ENCODE results near the gene FANK1. TPM values are rescaled to one million over a fixed set of nuclear protein-coding genes. Genes with fewer than 3 reads are reported as not detected.
"Not testable (repeated sequence)": the region's sequence is repeated elsewhere in the genome, so short reads cannot be mapped to it uniquely, and the experiment has no call there.

FANK1 gene
- total and polyA plus RNA-seq, 10 donors: 0.35 to 1.0 (median 0.90) TPM; not detected in 2

GRCh38 chr10:125895130-125896087, 955 bp upstream of the FANK1 start:
- TF ChIP-seq POLR2AphosphoS5 (IDR thresholded peaks at IDR 0.05): peak in 2 of 3 donors; percentile 6 to 14
- H3K9me3 ChIP-seq; H3K36me3 ChIP-seq; intact Hi-C loops (cut with DNase I; ENCODE audit: low total_unique reads): not testable (repeated sequence)
- Histone ChIP-seq H3K4me3 (peak overlapping the region; percentile 75 to 99 (median 88)), H3K27me3 (replicated peaks in 1 of 7) (peaks cover 0 to 14% (median 0%) of the 10 kb centered on the region in 7 donors), H3K4me1 (peaks cover 0 to 32% (median 11%) of the 10 kb centered on the region in 6 donors), H3K27ac (peak overlapping the region; percentile 60 to 88 (median 81))
- 26 to 34% (median 29%) methylated on average over 49 to 50 of the region's 50 CpGs for WGBS, 5 donors
- peak; percentile 90 for DNase-seq

- H3K9me3 ChIP-seq; intact Hi-C loops (cut with DNase I; ENCODE audit: low total_unique reads); H3K36me3 ChIP-seq; DNase-seq; H3K27ac ChIP-seq: not testable (repeated sequence)
- peaks cover 0 to 32% (median 11%) of the 10 kb centered on the region in 6 donors for H3K4me1 ChIP-seq
- H3K27me3 ChIP-seq (replicated peaks in 1 of 7): peaks cover 0 to 14% (median 0%) of the 10 kb centered on the region in 7 donors
- peak overlapping the region in 5 of 8 donors; percentile 75 to 99 (median 85) for H3K4me3 ChIP-seq
- 41 to 52% (median 48%) methylated on average over 4 of the region's 4 CpGs for WGBS, 5 donors
Measured at GRCh38 chr10:125897317-125897716, 953 bp downstream of the FANK1 start.

- intact Hi-C loops (cut with DNase I; ENCODE audit: low total_unique reads); H3K4me1 ChIP-seq: not testable (repeated sequence)
- 79 to 93% (median 91%) methylated on average over 3 of the region's 3 CpGs for WGBS, 5 donors
Measured at GRCh38 chr10:125900963-125901362, 4.6 kb downstream of the FANK1 start.

GRCh38 chr10:125903135-125903640, 6.8 kb downstream of the FANK1 start:
- intact Hi-C loops (cut with DNase I; ENCODE audit: low total_unique reads); DNase-seq; H3K27ac ChIP-seq; H3K27me3 ChIP-seq (replicated peaks in 1 of 7); H3K9me3 ChIP-seq; H3K36me3 ChIP-seq; H3K4me3 ChIP-seq; H3K4me1 ChIP-seq: not testable (repeated sequence)
- 72 to 82% (median 73%) methylated on average over 3 of the region's 3 CpGs for WGBS, 5 donors

More at GRCh38 chr10:125900963-125901362, 4.6 kb downstream of the FANK1 start:
- DNase-seq; H3K27me3 ChIP-seq (replicated peaks in 1 of 7); H3K9me3 ChIP-seq; H3K27ac ChIP-seq; H3K36me3 ChIP-seq; H3K4me3 ChIP-seq: not testable (repeated sequence)

GRCh38 chr10:125905069-125905994, 9.0 kb downstream of the FANK1 start:
- H3K27me3 ChIP-seq (replicated peaks in 1 of 7); intact Hi-C loops (cut with DNase I; ENCODE audit: low total_unique reads); H3K36me3 ChIP-seq; H3K27ac ChIP-seq; H3K9me3 ChIP-seq; DNase-seq; H3K4me3 ChIP-seq; H3K4me1 ChIP-seq: not testable (repeated sequence)
- WGBS, 5 donors: 60 to 78% (median 75%) methylated on average over 5 of the region's 5 CpGs

GRCh38 chr10:125907598-125907997, 11.2 kb downstream of the FANK1 start:
- H3K27ac ChIP-seq; H3K27me3 ChIP-seq (replicated peaks in 1 of 7); intact Hi-C loops (cut with DNase I; ENCODE audit: low total_unique reads); H3K36me3 ChIP-seq; H3K4me1 ChIP-seq; H3K9me3 ChIP-seq; H3K4me3 ChIP-seq; DNase-seq: not testable (repeated sequence)
- 63 to 81% (median 74%) methylated on average over 2 of the region's 2 CpGs for WGBS, 5 donors

- H3K4me1 ChIP-seq; H3K27me3 ChIP-seq (replicated peaks in 1 of 7); H3K9me3 ChIP-seq; H3K4me3 ChIP-seq; H3K27ac ChIP-seq; DNase-seq; intact Hi-C loops (cut with DNase I; ENCODE audit: low total_unique reads); H3K36me3 ChIP-seq: not testable (repeated sequence)
- WGBS, 5 donors: 54 to 59% (median 59%) methylated on average over 2 of the region's 2 CpGs
Measured at GRCh38 chr10:125908813-125909212, 12.4 kb downstream of the FANK1 start.

- H3K27ac ChIP-seq; H3K4me3 ChIP-seq; DNase-seq; H3K9me3 ChIP-seq; intact Hi-C loops (cut with DNase I; ENCODE audit: low total_unique reads); H3K36me3 ChIP-seq; H3K4me1 ChIP-seq; H3K27me3 ChIP-seq (replicated peaks in 1 of 7): not testable (repeated sequence)
- WGBS, 5 donors: 51 to 71% (median 60%) methylated on average over 3 of the region's 3 CpGs
Measured at GRCh38 chr10:125909491-125909890, 13.1 kb downstream of the FANK1 start.

All from spleen (tissue), 11 donors.